AG08396 (cell line): ENCODE data around the gene PLXNB2.

Experiments used
- DNase-seq: peaks from one replicate; pipeline ENCODE4 v3.0.0; 2012; ENCODE audit warnings: low spot score, mixed read lengths

The PLXNB2 gene

GRCh38 chr22:50250555-50251476, 56.6 kb downstream of the PLXNB2 start, which contains the start of gene HDAC10:
Gene HDAC10, minus strand, starts transcription at chr22:50251265. Its CDS starts 233 bp downstream, at chr22:50251032.
- peak; percentile 94 for DNase-seq

GRCh38 chr22:50250249-50250554, 57.2 kb downstream of the PLXNB2 start:
- DNase-seq, result no peak

- DNase-seq, result no peak
Observed at GRCh38 chr22:50249341-50250248, 57.9 kb downstream of the PLXNB2 start.

GRCh38 chr22:50248196-50249081, 59.0 kb downstream of the PLXNB2 start:
- DNase-seq, result no peak

GRCh38 chr22:50247748-50248147, 59.7 kb downstream of the PLXNB2 start:
- DNase-seq, result peak; percentile 62

- DNase-seq, result no peak
Observed at GRCh38 chr22:50246242-50247175, 60.9 kb downstream of the PLXNB2 start.

- no peak for DNase-seq
Observed at GRCh38 chr22:50245214-50246072, 62.0 kb downstream of the PLXNB2 start.

GRCh38 chr22:50244420-50245213, 62.8 kb downstream of the PLXNB2 start, which contains the start of gene TUBGCP6:
Gene TUBGCP6, minus strand, starts transcription at chr22:50245023. Its CDS starts 564 bp downstream, at chr22:50244459.
- DNase-seq, result peak; percentile 96

GRCh38 chr22:50243685-50244419, 63.6 kb downstream of the PLXNB2 start:
- no peak for DNase-seq

GRCh38 chr22:50242406-50242949, 65.0 kb downstream of the PLXNB2 start:
- no peak for DNase-seq

GRCh38 chr22:50238755-50239154, 68.7 kb downstream of the PLXNB2 start:
- no peak for DNase-seq

- DNase-seq, result no peak
Observed at GRCh38 chr22:50236731-50237409, 70.6 kb downstream of the PLXNB2 start.

- no peak for DNase-seq
Observed at GRCh38 chr22:50233223-50233622, 74.2 kb downstream of the PLXNB2 start.

- no peak for DNase-seq
Observed at GRCh38 chr22:50232481-50233151, 74.8 kb downstream of the PLXNB2 start.

GRCh38 chr22:50229370-50229769, 78.1 kb downstream of the PLXNB2 start:
- DNase-seq, result no peak

GRCh38 chr22:50228366-50228765, 79.1 kb downstream of the PLXNB2 start:
- no peak for DNase-seq
